ENCODE results near the gene PIGK. TPM values are rescaled to one million over a fixed set of nuclear protein-coding genes. Genes with fewer than 3 reads are reported as not detected.
A peak's percentile ranks its signal among the peaks of the same experiment; 100 is the strongest.
"Not testable (repeated sequence)": the region's sequence is repeated elsewhere in the genome, so short reads cannot be mapped to it uniquely, and the experiment has no call there.

PIGK gene
- total and polyA plus RNA-seq, 2 of the 4 experiments (the other 2 are of a cell fraction), result 15.6 to 21.2 TPM

DNA sequence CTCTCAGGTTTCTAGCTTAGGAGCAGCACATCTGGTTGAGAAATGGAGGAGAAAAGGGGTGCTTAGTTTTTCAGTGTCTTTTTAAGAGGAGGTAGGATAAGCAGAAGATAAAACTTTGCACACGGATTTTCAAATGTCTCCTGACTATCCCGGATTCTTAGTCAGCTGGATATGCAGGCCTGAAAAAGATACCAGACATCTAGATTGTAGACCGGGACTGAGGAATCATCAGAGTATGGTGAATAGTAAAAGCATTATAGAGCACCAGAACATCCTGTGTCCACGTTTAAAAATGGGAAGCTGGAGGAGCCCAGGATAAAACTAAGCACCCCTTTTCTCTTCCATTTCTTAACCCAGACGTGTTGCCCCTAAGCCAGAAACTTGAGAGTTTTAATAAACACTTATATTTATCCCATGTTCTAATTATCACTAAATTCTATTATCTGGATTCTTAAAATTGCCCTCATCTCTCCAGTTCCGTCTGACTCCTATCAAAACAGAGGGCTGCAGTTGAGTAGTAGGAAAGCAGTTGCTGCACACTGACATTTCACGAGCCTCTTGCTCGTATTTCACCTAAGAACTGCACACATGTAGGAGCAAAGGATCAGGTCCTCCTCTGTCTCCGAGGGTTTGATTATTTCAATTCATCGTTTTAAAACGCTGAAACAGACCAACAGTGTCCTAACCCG lies 609 bp downstream of the PIGK start:
- dilution Hi-C loops (cut with HindIII; ENCODE audit: low sequenced_read_pairs, unreplicated experiment), result no loop called here
- WGBS, 2 experiments (ENCODE audit: extremely low coverage in 2 of 2, insufficient read length in 1 of 2), result 7% methylated on average over 3 of the region's 12 CpGs; no CpG with 5 or more reads in 1 of the 2 experiments
- CTCF ChIA-PET, result no interaction called here

DNA sequence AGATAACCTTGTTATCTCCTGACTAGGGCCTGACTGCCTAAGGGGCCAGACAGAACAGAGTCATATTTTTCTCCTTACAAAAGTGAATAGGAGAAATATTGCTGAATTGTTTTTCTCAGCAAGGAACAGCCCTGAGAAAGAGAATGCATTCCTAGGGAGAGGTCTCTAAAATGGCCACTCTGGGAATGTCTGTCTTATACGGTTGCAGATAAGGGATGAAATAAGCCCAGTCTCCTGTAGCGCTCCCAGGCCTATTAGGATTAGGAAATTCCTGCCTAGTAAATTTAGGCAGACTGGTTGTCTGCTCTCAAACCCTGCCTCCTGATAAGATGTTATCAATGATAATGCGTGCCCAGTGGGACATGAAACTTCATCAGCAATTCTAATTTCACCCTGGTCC lies 15.2 kb downstream of the PIGK start:
- H3K79me1 ChIP-seq (ENCODE audit: low read depth in 1 of 2, low read length in 2 of 2); BruUV-seq (replicated peaks); H3K23ac ChIP-seq (ENCODE audit: low read depth, low read length); H3K18ac ChIP-seq (ENCODE audit: low read depth, low read length); H2AK5ac ChIP-seq (ENCODE audit: low read depth, low read length); H2AFZ ChIP-seq (replicated peaks; ENCODE audit: low read length, poor library complexity); H3K4ac ChIP-seq (ENCODE audit: low read depth, low read length); CTCF ChIA-PET; H2BK5ac ChIP-seq (ENCODE audit: low read depth, low read length, poor library complexity, severe bottlenecking); POLR2A ChIA-PET (ENCODE audit: unreplicated experiment); H2AK9ac ChIP-seq (replicated peaks; ENCODE audit: low read depth, low read length, poor library complexity); H3K4me2 ChIP-seq (ENCODE audit: low read depth, low read length); H3K27me3 ChIP-seq (ENCODE audit: control insufficient read depth, insufficient read depth, low read length); H3K14ac ChIP-seq (replicated peaks; ENCODE audit: low read depth, low read length); in situ Hi-C loops (cut with MboI; ENCODE audit: low sequenced_read_pairs); H4K8ac ChIP-seq (ENCODE audit: low read depth in 2 of 2, low read length in 2 of 2); H4K20me1 ChIP-seq (ENCODE audit: insufficient read depth, low read length); DNase-seq; H4K91ac ChIP-seq (ENCODE audit: insufficient read depth, low read depth, low read length); H2BK15ac ChIP-seq (ENCODE audit: low read depth, low read length); H3K9me1 ChIP-seq (ENCODE audit: insufficient read depth, low read length); H2BK120ac ChIP-seq (ENCODE audit: low read depth, low read length); H3K36me3 ChIP-seq (ENCODE audit: control insufficient read depth, insufficient read depth, low read length); H3K4me1 ChIP-seq (ENCODE audit: control insufficient read depth, insufficient read depth, low read length); H4K5ac ChIP-seq (ENCODE audit: low read depth, low read length); H2BK20ac ChIP-seq (ENCODE audit: low read depth, low read length); ATAC-seq (ENCODE audit: low read depth); H3K27ac ChIP-seq (ENCODE audit: insufficient read depth, low read length); H3K56ac ChIP-seq (ENCODE audit: extremely low read depth, insufficient read depth, low read length); H3K4me3 ChIP-seq (ENCODE audit: insufficient read depth, low read depth, low read length); intact Hi-C loops (cut with micrococcal nuclease); H3K9me3 ChIP-seq (ENCODE audit: control insufficient read depth, insufficient read depth, low read length); H3K9ac ChIP-seq (ENCODE audit: low read depth, low read length); dilution Hi-C loops (cut with HindIII; ENCODE audit: low sequenced_read_pairs, unreplicated experiment): not testable (repeated sequence)
- 100% methylated on average over 1 of the region's 3 CpGs; no CpG with 5 or more reads in 1 of the 2 experiments for WGBS, 2 experiments (ENCODE audit: extremely low coverage in 2 of 2, insufficient read length in 1 of 2)

More for the DNA sequence above, 609 bp downstream of the PIGK start:
- peak overlapping the region; percentile 84 for H3K4me3 ChIP-seq (ENCODE audit: insufficient read depth, low read depth, low read length)
- no peaks in the 10 kb centered on the region for H4K20me1 ChIP-seq (ENCODE audit: insufficient read depth, low read length)
- DNase-seq (peak; percentile 27), ATAC-seq (ENCODE audit: low read depth) (peak; percentile 74)
- peak overlapping the region; percentile 25; the same call in 1 of the 2 replicates for H3K23ac ChIP-seq (ENCODE audit: low read depth, low read length)
- H3K27me3 ChIP-seq (ENCODE audit: control insufficient read depth, insufficient read depth, low read length), result no peaks in the 10 kb centered on the region
- H2AK9ac ChIP-seq (replicated peaks; ENCODE audit: low read depth, low read length, poor library complexity), result peak overlapping the region; percentile 86
- H3K4ac ChIP-seq (ENCODE audit: low read depth, low read length), result peak overlapping the region; percentile 88
- H3K4me2 ChIP-seq (ENCODE audit: low read depth, low read length), result peak overlapping the region; percentile 99
- peaks cover 3 to 14% of the 10 kb centered on the region in 2 experiments; a peak in 3 of 4 replicates for H3K79me1 ChIP-seq (ENCODE audit: low read depth in 1 of 2, low read length in 2 of 2)
- peak overlapping the region; percentile 61; the same call in 1 of the 3 replicates for H2BK15ac ChIP-seq (ENCODE audit: low read depth, low read length)
- in situ Hi-C loops (cut with MboI; ENCODE audit: low sequenced_read_pairs), result no loop called here
- peak overlapping the region; percentile 84 to 94 for H4K8ac ChIP-seq (ENCODE audit: low read depth in 2 of 2, low read length in 2 of 2)
- peak overlapping the region; percentile 47 for H3K27ac ChIP-seq (ENCODE audit: insufficient read depth, low read length)
- no peaks in the 10 kb centered on the region for H3K9me1 ChIP-seq (ENCODE audit: insufficient read depth, low read length)
- H3K36me3 ChIP-seq (ENCODE audit: control insufficient read depth, insufficient read depth, low read length), result no peaks in the 10 kb centered on the region
- H3K9ac ChIP-seq (ENCODE audit: low read depth, low read length), result peak overlapping the region; percentile 74
- peak overlapping the region; percentile 66 for H2BK5ac ChIP-seq (ENCODE audit: low read depth, low read length, poor library complexity, severe bottlenecking)
- POLR2A ChIA-PET (ENCODE audit: unreplicated experiment), result no interaction called here
- TF ChIP-seq, protein P1, sequence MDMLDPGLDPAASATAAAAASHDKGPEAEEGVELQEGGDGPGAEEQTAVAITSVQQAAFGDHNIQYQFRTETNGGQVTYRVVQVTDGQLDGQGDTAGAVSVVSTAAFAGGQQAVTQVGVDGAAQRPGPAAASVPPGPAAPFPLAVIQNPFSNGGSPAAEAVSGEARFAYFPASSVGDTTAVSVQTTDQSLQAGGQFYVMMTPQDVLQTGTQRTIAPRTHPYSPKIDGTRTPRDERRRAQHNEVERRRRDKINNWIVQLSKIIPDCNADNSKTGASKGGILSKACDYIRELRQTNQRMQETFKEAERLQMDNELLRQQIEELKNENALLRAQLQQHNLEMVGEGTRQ (IDR thresholded peaks at IDR 0.05; ENCODE audit: low read depth, low read length), result no peak
- TF ChIP-seq POLR2A (IDR thresholded peaks at IDR 0.05; ENCODE audit: low read depth, low read length) (no peak), RAD21 (IDR thresholded peaks at IDR 0.05; ENCODE audit: low read length) (no peak), MAFK (IDR thresholded peaks at IDR 0.05; ENCODE audit: low read depth, low read length) (no peak), BHLHE40 (IDR thresholded peaks at IDR 0.05; ENCODE audit: low read depth, low read length) (no peak), MXI1 (IDR thresholded peaks at IDR 0.05; ENCODE audit: borderline replicate concordance, low read depth, low read length) (no peak)
- peak overlapping the region; percentile 77 for H4K91ac ChIP-seq (ENCODE audit: insufficient read depth, low read depth, low read length)
- H3K14ac ChIP-seq (replicated peaks; ENCODE audit: low read depth, low read length), result peak overlapping the region; percentile 83
- peak overlapping the region; percentile 98 for H2AFZ ChIP-seq (replicated peaks; ENCODE audit: low read length, poor library complexity)
- no peak overlapping the region; the same call in 1 of the 2 replicates for H2BK20ac ChIP-seq (ENCODE audit: low read depth, low read length)
- peak overlapping the region; percentile 75 for H2BK120ac ChIP-seq (ENCODE audit: low read depth, low read length)
- H4K5ac ChIP-seq (ENCODE audit: low read depth, low read length), result peak overlapping the region; percentile 38
- BruUV-seq (replicated peaks), result no TSS peak
- no peaks in the 10 kb centered on the region for H3K4me1 ChIP-seq (ENCODE audit: control insufficient read depth, insufficient read depth, low read length)
- H3K18ac ChIP-seq (ENCODE audit: low read depth, low read length), result peak overlapping the region; percentile 34; the same call in 1 of the 2 replicates
- intact Hi-C loops (cut with micrococcal nuclease), result loop anchor here (2.0 to 5.0 kb wide), 3 partner anchors 64 to 464 kb away; partner anchors contain the start of genes AK5 and ZZZ3
- H3K56ac ChIP-seq (ENCODE audit: extremely low read depth, insufficient read depth, low read length), result peak overlapping the region; percentile 88
- H2AK5ac ChIP-seq (ENCODE audit: low read depth, low read length), result no peak overlapping the region
- no peaks in the 10 kb centered on the region for H3K9me3 ChIP-seq (ENCODE audit: control insufficient read depth, insufficient read depth, low read length)

Measured in IMR-90 (cell line).